GM18870 (cell line): ENCODE results near the gene CLTRN.
"Not testable (repeated sequence)": the region's sequence is repeated elsewhere in the genome, so short reads cannot be mapped to it uniquely, and the experiment has no call there.

Experiments
- ATAC-seq: cut with Tn5 transposase; IDR thresholded peaks from one replicate; pipeline ENCODE4 v1.9.1; 2021; ENCODE audit warnings: moderate library complexity; ENCODE audit not compliant: unreplicated experiment

CLTRN gene

GRCh38 chrX:15653961-15654360, 10.6 kb downstream of the CLTRN start:
- ATAC-seq = no peak

GRCh38 chrX:15647510-15647909, 17.1 kb downstream of the CLTRN start:
- ATAC-seq = not testable (repeated sequence)

- ATAC-seq = no peak
Measured at GRCh38 chrX:15646543-15646942, 18.1 kb downstream of the CLTRN start.

GRCh38 chrX:15646031-15646430, 18.6 kb downstream of the CLTRN start:
- no peak for ATAC-seq

GRCh38 chrX:15645266-15645665, 19.3 kb downstream of the CLTRN start:
- ATAC-seq = no peak

GRCh38 chrX:15644560-15644872, 20.1 kb downstream of the CLTRN start:
- no peak for ATAC-seq

- ATAC-seq = no peak
Measured at GRCh38 chrX:15643786-15644559, 20.6 kb downstream of the CLTRN start.

- no peak for ATAC-seq
Measured at GRCh38 chrX:15631637-15632036, 33.0 kb downstream of the CLTRN start.

- no peak for ATAC-seq
Measured at GRCh38 chrX:15623054-15623453, 41.6 kb downstream of the CLTRN start.

GRCh38 chrX:15619053-15619755, 45.4 kb downstream of the CLTRN start:
- ATAC-seq = no peak

GRCh38 chrX:15617111-15617510, 47.5 kb downstream of the CLTRN start:
- no peak for ATAC-seq

- ATAC-seq = no peak
Measured at GRCh38 chrX:15616531-15616930, 48.1 kb downstream of the CLTRN start.

- ATAC-seq = no peak
Measured at GRCh38 chrX:15607067-15607466, 57.5 kb downstream of the CLTRN start.

- no peak for ATAC-seq
Measured at GRCh38 chrX:15606136-15606535, 58.5 kb downstream of the CLTRN start.

GRCh38 chrX:15605226-15605625, 59.4 kb downstream of the CLTRN start:
- ATAC-seq = no peak

- no peak for ATAC-seq
Measured at GRCh38 chrX:15602761-15603160, 61.8 kb downstream of the CLTRN start.

- ATAC-seq = no peak
Measured at GRCh38 chrX:15601932-15602331, 62.7 kb downstream of the CLTRN start.

GRCh38 chrX:15600745-15601144, 63.9 kb downstream of the CLTRN start, which contains the start of gene ACE2:
ACE2 (minus strand) TSS chrX:15600960; CDS start chrX:15600911, 49 bp downstream.
- no peak for ATAC-seq

GRCh38 chrX:15600049-15600448, 64.6 kb downstream of the CLTRN start:
- no peak for ATAC-seq

GRCh38 chrX:15599461-15599860, 65.1 kb downstream of the CLTRN start:
- no peak for ATAC-seq

- ATAC-seq = no peak
Measured at GRCh38 chrX:15598026-15598425, 66.6 kb downstream of the CLTRN start.

- no peak for ATAC-seq
Measured at GRCh38 chrX:15594371-15594770, 70.2 kb downstream of the CLTRN start.
